ENCODE measurements around the gene ABHD15.
"Not testable (repeated sequence)": the region's sequence is repeated elsewhere in the genome, so short reads cannot be mapped to it uniquely, and the experiment has no call there.

Gene ABHD15

DNA sequence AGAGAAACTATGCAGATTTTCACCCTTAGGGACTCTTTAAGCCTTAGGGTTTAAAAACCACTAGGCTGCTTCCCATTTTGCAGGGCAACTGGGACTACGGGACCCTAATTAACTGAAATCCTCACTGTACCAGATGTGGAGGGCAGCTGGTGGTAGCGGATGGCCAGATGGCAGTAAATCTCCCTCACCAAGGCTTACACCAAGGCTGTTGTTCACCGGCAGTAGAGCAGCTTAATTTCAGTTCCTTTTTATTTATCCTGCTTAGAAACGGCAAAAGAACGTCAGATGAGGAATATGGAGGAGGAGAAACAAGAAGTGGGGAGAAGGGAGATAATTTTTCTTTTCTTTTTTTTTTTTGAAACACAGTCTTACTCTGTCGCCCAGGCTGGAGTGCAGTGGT lies 6.5 kb downstream of the ABHD15 start:
- H2BK15ac ChIP-seq (ENCODE audit: low read depth, poor library complexity, severe bottlenecking), result no peak overlapping the region
- H2BK12ac ChIP-seq (ENCODE audit: low read length in 2 of 2), result no peak overlapping the region
- no peak overlapping the region for H3K4me3 ChIP-seq (ENCODE audit: insufficient read depth in 1 of 2, low read depth in 1 of 2, low read length in 2 of 2)
- no peak overlapping the region for H3K4ac ChIP-seq (ENCODE audit: low read depth in 1 of 2, low read length in 2 of 2)
- H3K14ac ChIP-seq (ENCODE audit: low read length in 2 of 2), result no peak overlapping the region
- no peak overlapping the region for H3K4me2 ChIP-seq (ENCODE audit: low read length, poor library complexity, severe bottlenecking)
- H3K23ac ChIP-seq (ENCODE audit: low read length in 2 of 2), result no peak overlapping the region
- peaks cover 6% of the 10 kb centered on the region for H3K4me1 ChIP-seq (ENCODE audit: control insufficient read depth, insufficient read depth, low read depth, low read length)
- H3K79me1 ChIP-seq (replicated peaks; ENCODE audit: low read length, poor library complexity, severe bottlenecking), result peaks cover 12% of the 10 kb centered on the region
- no peak overlapping the region for H2AK5ac ChIP-seq (ENCODE audit: low read length, severe bottlenecking)
- H2AFZ ChIP-seq (ENCODE audit: low read depth, low read length), result no peak overlapping the region
- no peak overlapping the region for H3K9ac ChIP-seq (ENCODE audit: low read length)
- no peak overlapping the region for H2BK5ac ChIP-seq (ENCODE audit: low read depth, low read length, poor library complexity, severe bottlenecking)
- H3K18ac ChIP-seq (ENCODE audit: low read depth in 1 of 2, low read length in 2 of 2), result no peak overlapping the region
- no peak overlapping the region for H2BK120ac ChIP-seq (ENCODE audit: low read depth, low read length)
- no peak overlapping the region for H4K91ac ChIP-seq (ENCODE audit: low read length)
- H3K36me3 ChIP-seq (ENCODE audit: control insufficient read depth in 1 of 2, insufficient read depth in 2 of 2, low read depth in 1 of 2, low read length in 2 of 2), result peaks cover 14% of the 10 kb centered on the region in 2 experiments
- H3K27me3 ChIP-seq (ENCODE audit: control insufficient read depth in 1 of 2, insufficient read depth in 1 of 2, low read length in 2 of 2), result no peaks in the 10 kb centered on the region
- no peaks in the 10 kb centered on the region for H3K9me3 ChIP-seq (ENCODE audit: control insufficient read depth, low read length)
- H4K8ac ChIP-seq (ENCODE audit: low read length), result no peak overlapping the region
- WGBS, result 100% methylated on average over 4 of the region's 6 CpGs
- no peak for DNase-seq
- H3K27ac ChIP-seq (ENCODE audit: low read length, poor library complexity, severe bottlenecking), result no peak overlapping the region

DNA sequence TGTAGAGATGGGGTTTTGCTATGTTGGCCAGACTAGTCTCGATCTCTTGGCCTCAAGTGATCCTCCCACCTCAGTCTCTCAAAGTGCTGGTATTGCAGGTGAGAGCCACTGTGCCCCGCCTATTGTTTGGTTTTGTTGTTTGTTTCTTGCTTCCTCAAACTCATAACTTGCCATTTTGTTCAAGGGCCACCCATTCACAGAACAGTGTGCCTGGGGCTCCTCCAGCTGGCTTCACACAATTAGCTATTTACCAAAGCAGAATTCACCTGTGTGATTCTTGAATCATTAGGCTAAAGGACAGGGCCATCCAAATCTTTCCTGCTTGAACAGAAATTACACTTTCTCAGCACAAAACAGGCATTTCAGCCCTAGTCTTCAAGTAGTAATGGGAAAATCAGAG lies 7.2 kb downstream of the ABHD15 start:
- Histone ChIP-seq H3K9me3 (ENCODE audit: control insufficient read depth, low read length) (no peaks in the 10 kb centered on the region), H3K23ac (ENCODE audit: low read length in 2 of 2) (no peak overlapping the region), H3K18ac (ENCODE audit: low read depth in 1 of 2, low read length in 2 of 2) (no peak overlapping the region), H3K27me3 (ENCODE audit: control insufficient read depth in 1 of 2, insufficient read depth in 1 of 2, low read length in 2 of 2) (no peaks in the 10 kb centered on the region), H2BK120ac (ENCODE audit: low read depth, low read length) (no peak overlapping the region), H3K14ac (ENCODE audit: low read length in 2 of 2) (no peak overlapping the region), H3K4me1 (ENCODE audit: control insufficient read depth, insufficient read depth, low read depth, low read length) (peaks cover 6% of the 10 kb centered on the region), H2BK5ac (ENCODE audit: low read depth, low read length, poor library complexity, severe bottlenecking) (no peak overlapping the region), H2BK12ac (ENCODE audit: low read length in 2 of 2) (no peak overlapping the region), H2AK5ac (ENCODE audit: low read length, severe bottlenecking) (no peak overlapping the region), H2BK15ac (ENCODE audit: low read depth, poor library complexity, severe bottlenecking) (no peak overlapping the region), H4K91ac (ENCODE audit: low read length) (no peak overlapping the region), H3K4me2 (ENCODE audit: low read length, poor library complexity, severe bottlenecking) (no peak overlapping the region), H3K36me3 (ENCODE audit: control insufficient read depth in 1 of 2, insufficient read depth in 2 of 2, low read depth in 1 of 2, low read length in 2 of 2) (peaks cover 14% of the 10 kb centered on the region in 2 experiments), H3K9ac (ENCODE audit: low read length) (no peak overlapping the region), H3K27ac (ENCODE audit: low read length, poor library complexity, severe bottlenecking) (no peak overlapping the region), H3K79me1 (replicated peaks; ENCODE audit: low read length, poor library complexity, severe bottlenecking) (peaks cover 10% of the 10 kb centered on the region), H3K4ac (ENCODE audit: low read depth in 1 of 2, low read length in 2 of 2) (no peak overlapping the region), H4K8ac (ENCODE audit: low read length) (no peak overlapping the region), H3K4me3 (ENCODE audit: insufficient read depth in 1 of 2, low read depth in 1 of 2, low read length in 2 of 2) (no peak overlapping the region), H2AFZ (ENCODE audit: low read depth, low read length) (no peak overlapping the region)
- 100% methylated on average over 2 of the region's 2 CpGs for WGBS
- DNase-seq, result no peak

DNA sequence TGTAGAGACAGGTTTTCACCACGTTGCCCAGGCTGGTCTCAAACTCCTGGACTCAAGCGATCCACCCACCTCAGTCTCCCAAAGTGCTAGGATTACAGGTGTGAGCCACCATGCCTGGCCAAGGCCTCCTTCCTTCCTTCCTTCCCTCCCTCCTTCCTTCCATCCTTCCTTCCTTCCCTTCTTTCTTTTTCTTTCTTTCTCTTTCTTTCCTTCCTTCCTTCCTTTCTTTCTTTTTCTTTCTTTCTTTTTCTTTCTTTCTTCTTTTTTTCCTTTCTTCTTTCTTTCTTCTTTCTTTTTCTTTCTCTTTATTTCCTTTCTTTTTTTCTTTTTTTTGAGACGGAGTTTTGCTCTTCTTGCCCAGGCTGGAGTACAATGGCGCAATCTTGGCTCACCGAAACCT lies 8.7 kb downstream of the ABHD15 start:
- not testable (repeated sequence) for H2BK12ac ChIP-seq (ENCODE audit: low read length in 2 of 2); H4K91ac ChIP-seq (ENCODE audit: low read length); H2BK120ac ChIP-seq (ENCODE audit: low read depth, low read length); H2AFZ ChIP-seq (ENCODE audit: low read depth, low read length); H2AK5ac ChIP-seq (ENCODE audit: low read length, severe bottlenecking); H4K8ac ChIP-seq (ENCODE audit: low read length); H3K27me3 ChIP-seq (ENCODE audit: control insufficient read depth in 1 of 2, insufficient read depth in 1 of 2, low read length in 2 of 2); H3K4me3 ChIP-seq (ENCODE audit: insufficient read depth in 1 of 2, low read depth in 1 of 2, low read length in 2 of 2); H2BK5ac ChIP-seq (ENCODE audit: low read depth, low read length, poor library complexity, severe bottlenecking); DNase-seq; H3K4ac ChIP-seq (ENCODE audit: low read depth in 1 of 2, low read length in 2 of 2); H2BK15ac ChIP-seq (ENCODE audit: low read depth, poor library complexity, severe bottlenecking); H3K18ac ChIP-seq (ENCODE audit: low read depth in 1 of 2, low read length in 2 of 2); H3K23ac ChIP-seq (ENCODE audit: low read length in 2 of 2); H3K27ac ChIP-seq (ENCODE audit: low read length, poor library complexity, severe bottlenecking); H3K14ac ChIP-seq (ENCODE audit: low read length in 2 of 2); H3K79me1 ChIP-seq (replicated peaks; ENCODE audit: low read length, poor library complexity, severe bottlenecking); H3K4me2 ChIP-seq (ENCODE audit: low read length, poor library complexity, severe bottlenecking); H3K9ac ChIP-seq (ENCODE audit: low read length); H3K9me3 ChIP-seq (ENCODE audit: control insufficient read depth, low read length); H3K4me1 ChIP-seq (ENCODE audit: control insufficient read depth, insufficient read depth, low read depth, low read length)
- WGBS, result 93% methylated on average over 5 of the region's 5 CpGs
- peaks cover 14% of the 10 kb centered on the region in 2 experiments for H3K36me3 ChIP-seq (ENCODE audit: control insufficient read depth in 1 of 2, insufficient read depth in 2 of 2, low read depth in 1 of 2, low read length in 2 of 2)

DNA sequence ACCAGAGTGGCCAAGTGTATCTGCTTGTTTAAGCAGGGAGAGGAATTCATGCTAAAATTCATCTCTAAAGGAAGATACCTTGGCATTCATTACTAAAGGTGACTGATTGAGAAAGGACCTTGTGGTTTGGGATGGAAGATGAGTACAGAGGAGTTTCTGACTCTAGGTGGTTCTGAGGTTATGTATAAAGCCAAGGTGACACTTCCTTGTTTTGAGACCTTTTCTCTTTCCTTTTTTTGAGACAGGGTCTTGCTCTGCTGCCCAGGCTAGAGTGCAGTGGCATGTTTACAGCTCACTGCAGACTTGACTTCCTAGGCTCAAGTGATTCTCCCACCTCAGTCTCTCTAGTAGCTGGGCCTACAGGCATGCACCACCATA lies 9.1 kb downstream of the ABHD15 start:
- no peak overlapping the region for H3K23ac ChIP-seq (ENCODE audit: low read length in 2 of 2)
- no peak overlapping the region for H3K27ac ChIP-seq (ENCODE audit: low read length, poor library complexity, severe bottlenecking)
- no peak overlapping the region for H3K4me3 ChIP-seq (ENCODE audit: insufficient read depth in 1 of 2, low read depth in 1 of 2, low read length in 2 of 2)
- no peak for DNase-seq
- peaks cover 5% of the 10 kb centered on the region for H3K4me1 ChIP-seq (ENCODE audit: control insufficient read depth, insufficient read depth, low read depth, low read length)
- H2AK5ac ChIP-seq (ENCODE audit: low read length, severe bottlenecking), result no peak overlapping the region
- no peak overlapping the region for H2BK5ac ChIP-seq (ENCODE audit: low read depth, low read length, poor library complexity, severe bottlenecking)
- H2AFZ ChIP-seq (ENCODE audit: low read depth, low read length), result no peak overlapping the region
- H3K4me2 ChIP-seq (ENCODE audit: low read length, poor library complexity, severe bottlenecking), result no peak overlapping the region
- H3K4ac ChIP-seq (ENCODE audit: low read depth in 1 of 2, low read length in 2 of 2), result no peak overlapping the region
- H2BK12ac ChIP-seq (ENCODE audit: low read length in 2 of 2), result no peak overlapping the region
- no peak overlapping the region for H4K91ac ChIP-seq (ENCODE audit: low read length)
- peaks cover 1% of the 10 kb centered on the region for H3K79me1 ChIP-seq (replicated peaks; ENCODE audit: low read length, poor library complexity, severe bottlenecking)
- no peak overlapping the region for H3K18ac ChIP-seq (ENCODE audit: low read depth in 1 of 2, low read length in 2 of 2)
- H2BK120ac ChIP-seq (ENCODE audit: low read depth, low read length), result no peak overlapping the region
- H3K9ac ChIP-seq (ENCODE audit: low read length), result no peak overlapping the region
- H3K36me3 ChIP-seq (ENCODE audit: control insufficient read depth in 1 of 2, insufficient read depth in 2 of 2, low read depth in 1 of 2, low read length in 2 of 2), result peaks cover 11 to 14% of the 10 kb centered on the region in 2 experiments
- no peaks in the 10 kb centered on the region for H3K27me3 ChIP-seq (ENCODE audit: control insufficient read depth in 1 of 2, insufficient read depth in 1 of 2, low read length in 2 of 2)
- no peaks in the 10 kb centered on the region for H3K9me3 ChIP-seq (ENCODE audit: control insufficient read depth, low read length)
- no peak overlapping the region for H4K8ac ChIP-seq (ENCODE audit: low read length)
- H3K14ac ChIP-seq (ENCODE audit: low read length in 2 of 2), result no peak overlapping the region
- no peak overlapping the region for H2BK15ac ChIP-seq (ENCODE audit: low read depth, poor library complexity, severe bottlenecking)
